Gastrocnemius medialis (tissue), 4 donors: ENCODE data around the gene PPM1G. TPM values are rescaled to one million over a fixed set of nuclear protein-coding genes. Genes with fewer than 3 reads are reported as not detected.

ENCODE experiments used
- ATAC-seq, 2 donors: fragments of 150-250 bp; one replicate each; pipeline ENCODE4 v1.9.1; 2016
- DNase-seq, 2 donors: peaks; one replicate each; pipeline ENCODE4 v3.0.0-alpha.2; 2019
- H3K27ac ChIP-seq, 4 donors: fragments of 200-600 bp; sonication (generic); 1 replicate in 1 of 4; 2 replicates in 3 of 4; pipeline ENCODE4 v1.5.1; 2016 to 2018; ENCODE audit warnings: mild to moderate bottlenecking in 2 of 4, moderate library complexity in 1 of 4
- H3K27me3 ChIP-seq, 3 donors: fragments of 200-600 bp; sonication (generic) in 2 of 3; 1 replicate in 1 of 3; 2 replicates in 2 of 3; pipeline versions ENCODE4 v1.5.1 to v1.6.0; 2016 to 2019; ENCODE audit warnings: mild to moderate bottlenecking in 1 of 3, moderate library complexity in 1 of 3
- H3K36me3 ChIP-seq, 2 donors: fragments of 200-600 bp; sonication (generic) in 1 of 2; one replicate each; pipeline ENCODE4 v1.5.1; 2017 to 2018
- H3K4me1 ChIP-seq, 2 donors: fragments of 200-600 bp; sonication (generic) in 1 of 2; one replicate each; pipeline ENCODE4 v1.5.1; 2016 to 2017; ENCODE audit warnings: mild to moderate bottlenecking in 2 of 2
- H3K4me3 ChIP-seq, 4 donors: fragments of 200-600 bp; sonication (generic) in 3 of 4; 1 replicate in 1 of 4; 2 replicates in 3 of 4; pipeline ENCODE4 v1.5.1; 2016 to 2019; ENCODE audit warnings: mild to moderate bottlenecking in 2 of 4
- H3K9me3 ChIP-seq, 3 donors: fragments of 200-600 bp; sonication (generic) in 2 of 3; 1 replicate in 1 of 3; 2 replicates in 2 of 3; pipeline ENCODE4 v1.5.1; 2016 to 2019
- POLR2A ChIP-seq, 2 donors: fragments of 450-650 bp; IDR thresholded peaks; one replicate each; pipeline ENCODE4 v1.6.1; 2017; ENCODE audit warnings: antibody characterized with exemption in 2 of 2, mild to moderate bottlenecking in 2 of 2, moderate library complexity in 2 of 2
- in situ Hi-C, 4 donors: fragments of 200-750 bp; cut with MboI; loops; one replicate each; pipeline versions ENCODE4 v1.15.0 to v1.8.0; 2017; ENCODE audit warnings: low sequenced_read_pairs in 4 of 4
- intact Hi-C: fragments of 100-400 bp; cut with DNase I; formaldehyde crosslinking; loops from one replicate; pipeline ENCODE4 v1.15.1; 2023; ENCODE audit warnings: low total_unique reads
- total RNA-seq, 4 donors: library from RNA; depleted of rRNA; stranded (reverse); fragments of >200 nt; gene quantifications; one replicate each; pipeline versions ENCODE4 v1.1.0 to v1.2.3, GENCODE V29; 2016
- TF ChIP-seq, protein P1 (sequence below), 5 experiments: fragments of 450-650 bp in 3 of 5; fragments of 200-600 bp in 2 of 5; sonication (generic) in 2 of 5; IDR thresholded peaks in 4 of 5; conservative IDR thresholded peaks in 1 of 5; 1 replicate in 4 of 5; 2 replicates in 1 of 5; pipeline ENCODE4 v1.5.1; 2016 to 2019; ENCODE audit warnings: antibody characterized with exemption in 5 of 5, mild to moderate bottlenecking in 3 of 5, moderate library complexity in 3 of 5

PPM1G gene
- total RNA-seq, 4 donors from 2014 or later: 47.2 to 111 (median 92.2) TPM

DNA sequence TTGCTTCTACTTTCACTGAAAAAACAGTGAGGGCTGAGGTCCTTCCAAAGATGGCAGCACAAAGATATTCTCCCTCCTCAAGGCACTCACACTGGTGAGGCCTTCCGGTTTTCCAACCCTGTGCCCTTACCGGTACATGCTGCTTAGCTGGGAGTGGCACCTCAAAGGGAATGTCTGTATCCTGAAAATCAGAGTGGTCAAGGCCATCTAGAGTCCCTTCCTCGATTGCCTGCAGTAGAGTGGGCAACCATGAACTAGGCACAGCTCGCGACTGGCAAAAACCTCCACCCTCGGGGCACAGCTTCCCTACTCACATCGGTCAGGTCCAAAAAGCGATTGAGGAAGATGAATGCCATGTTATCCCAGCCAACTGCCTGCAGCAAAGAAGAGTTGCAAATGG is 36.2 kb upstream of the PPM1G start:
- in situ Hi-C loops: no loop called here
- intact Hi-C loops: no loop called here
- Histone ChIP-seq H3K27ac (no peak overlapping the region), H3K4me3 (no peak overlapping the region), H3K4me1 (peaks cover 4 to 5% of the 10 kb centered on the region in 2 donors), H3K9me3 (no peaks in the 10 kb centered on the region), H3K36me3 (peaks cover 0 to 47% of the 10 kb centered on the region in 2 donors), H3K27me3 (no peaks in the 10 kb centered on the region)
- DNase-seq (no peak), ATAC-seq (no peak)
- no peak for TF ChIP-seq POLR2A (IDR thresholded peaks at IDR 0.05)
- TF ChIP-seq, protein P1, sequence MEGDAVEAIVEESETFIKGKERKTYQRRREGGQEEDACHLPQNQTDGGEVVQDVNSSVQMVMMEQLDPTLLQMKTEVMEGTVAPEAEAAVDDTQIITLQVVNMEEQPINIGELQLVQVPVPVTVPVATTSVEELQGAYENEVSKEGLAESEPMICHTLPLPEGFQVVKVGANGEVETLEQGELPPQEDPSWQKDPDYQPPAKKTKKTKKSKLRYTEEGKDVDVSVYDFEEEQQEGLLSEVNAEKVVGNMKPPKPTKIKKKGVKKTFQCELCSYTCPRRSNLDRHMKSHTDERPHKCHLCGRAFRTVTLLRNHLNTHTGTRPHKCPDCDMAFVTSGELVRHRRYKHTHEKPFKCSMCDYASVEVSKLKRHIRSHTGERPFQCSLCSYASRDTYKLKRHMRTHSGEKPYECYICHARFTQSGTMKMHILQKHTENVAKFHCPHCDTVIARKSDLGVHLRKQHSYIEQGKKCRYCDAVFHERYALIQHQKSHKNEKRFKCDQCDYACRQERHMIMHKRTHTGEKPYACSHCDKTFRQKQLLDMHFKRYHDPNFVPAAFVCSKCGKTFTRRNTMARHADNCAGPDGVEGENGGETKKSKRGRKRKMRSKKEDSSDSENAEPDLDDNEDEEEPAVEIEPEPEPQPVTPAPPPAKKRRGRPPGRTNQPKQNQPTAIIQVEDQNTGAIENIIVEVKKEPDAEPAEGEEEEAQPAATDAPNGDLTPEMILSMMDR (IDR thresholded peaks at IDR 0.05 in 4 of 5, conservative IDR thresholded peaks at IDR 0.05 in 1 of 5): no peak

DNA sequence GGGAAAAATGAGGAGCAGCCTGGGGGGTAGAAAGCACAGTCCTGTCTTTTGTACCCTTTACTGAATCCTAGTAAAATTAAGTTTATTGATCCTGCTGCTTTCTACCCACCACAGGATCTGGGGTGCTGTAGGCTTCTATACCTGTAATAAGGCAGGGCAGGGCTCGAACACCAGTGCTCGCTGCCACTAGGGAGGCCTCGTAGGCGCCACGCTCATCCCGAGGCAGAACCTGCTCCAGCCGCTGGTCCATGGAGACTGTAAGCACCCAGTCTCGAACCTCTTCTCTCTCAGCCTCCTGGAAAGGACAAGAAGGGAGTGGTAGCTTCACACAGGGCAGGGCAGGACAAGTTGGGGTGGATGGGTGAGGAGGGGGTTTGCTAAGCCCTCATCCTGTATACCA is 35.8 kb upstream of the PPM1G start:
- Histone ChIP-seq H3K27me3 (no peaks in the 10 kb centered on the region), H3K36me3 (peaks cover 0 to 50% of the 10 kb centered on the region in 2 donors), H3K27ac (no peak overlapping the region), H3K9me3 (no peaks in the 10 kb centered on the region), H3K4me1 (peaks cover 4 to 5% of the 10 kb centered on the region in 2 donors), H3K4me3 (no peak overlapping the region)
- intact Hi-C loops (no loop called here), in situ Hi-C loops (no loop called here)
- DNase-seq (no peak), ATAC-seq (no peak)
- TF ChIP-seq, protein P1 (IDR thresholded peaks at IDR 0.05 in 4 of 5, conservative IDR thresholded peaks at IDR 0.05 in 1 of 5): no peak
- TF ChIP-seq POLR2A (IDR thresholded peaks at IDR 0.05): no peak

DNA sequence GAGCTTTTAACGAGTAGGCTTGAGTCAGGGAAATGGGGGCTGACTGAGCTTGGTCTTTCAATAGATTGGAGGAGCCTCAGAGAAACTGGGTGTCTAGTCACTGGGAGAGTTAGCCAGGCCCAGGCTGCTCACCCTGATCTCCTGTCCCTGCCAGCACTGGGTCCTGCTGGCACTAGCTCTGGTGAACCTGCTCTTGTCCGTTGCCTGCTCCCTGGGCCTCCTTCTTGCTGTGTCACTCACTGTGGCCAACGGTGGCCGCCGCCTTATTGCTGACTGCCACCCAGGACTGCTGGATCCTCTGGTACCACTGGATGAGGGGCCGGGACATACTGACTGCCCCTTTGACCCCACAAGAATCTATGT is 33.5 kb upstream of the PPM1G start:
- in situ Hi-C loops (no loop called here), intact Hi-C loops (no loop called here)
- Histone ChIP-seq H3K27ac (peak overlapping the region; percentile 44 to 85 (median 64)), H3K4me1 (peaks cover 4 to 5% of the 10 kb centered on the region in 2 donors), H3K4me3 (no peak overlapping the region), H3K9me3 (no peaks in the 10 kb centered on the region), H3K27me3 (no peaks in the 10 kb centered on the region), H3K36me3 (peaks cover 0 to 50% of the 10 kb centered on the region in 2 donors)
- ATAC-seq (peak; percentile 64 to 84), DNase-seq (peak; percentile 9 to 75)
- no peak for TF ChIP-seq POLR2A (IDR thresholded peaks at IDR 0.05)
- TF ChIP-seq, protein P1 (IDR thresholded peaks at IDR 0.05 in 4 of 5, conservative IDR thresholded peaks at IDR 0.05 in 1 of 5): no peak

DNA sequence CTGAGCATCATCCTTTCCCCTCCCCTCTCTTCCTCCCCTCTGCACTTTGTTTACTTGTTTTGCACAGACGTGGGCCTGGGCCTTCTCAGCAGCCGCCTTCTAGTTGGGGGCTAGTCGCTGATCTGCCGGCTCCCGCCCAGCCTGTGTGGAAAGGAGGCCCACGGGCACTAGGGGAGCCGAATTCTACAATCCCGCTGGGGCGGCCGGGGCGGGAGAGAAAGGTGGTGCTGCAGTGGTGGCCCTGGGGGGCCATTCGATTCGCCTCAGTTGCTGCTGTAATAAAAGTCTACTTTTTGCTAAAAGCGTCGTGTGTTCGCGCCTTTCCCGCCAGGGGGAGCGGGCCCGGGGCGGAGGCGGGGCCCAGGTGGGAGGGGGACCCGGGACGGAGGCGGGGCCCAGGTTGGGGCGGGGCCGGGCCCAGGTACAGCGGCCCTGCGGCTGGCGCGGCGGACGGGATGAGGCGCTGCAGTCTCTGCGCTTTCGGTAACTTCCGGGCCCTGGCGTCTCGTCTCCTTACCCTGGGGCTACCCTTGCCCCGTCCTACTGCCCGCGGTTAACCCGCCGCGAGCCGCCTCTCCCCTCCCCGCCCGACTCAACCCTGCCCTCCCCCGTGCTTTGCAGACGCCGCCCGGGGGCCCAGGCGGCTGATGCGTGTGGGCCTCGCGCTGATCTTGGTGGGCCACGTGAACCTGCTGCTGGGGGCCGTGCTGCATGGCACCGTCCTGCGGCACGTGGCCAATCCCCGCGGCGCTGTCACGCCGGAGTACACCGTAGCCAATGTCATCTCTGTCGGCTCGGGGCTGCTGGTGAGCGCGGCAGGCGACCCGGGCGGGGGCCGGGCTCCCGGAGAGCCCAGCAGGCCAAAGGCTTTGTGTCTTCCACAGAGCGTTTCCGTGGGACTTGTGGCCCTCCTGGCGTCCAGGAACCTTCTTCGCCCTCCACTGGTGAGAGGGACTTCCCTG is 32.8 kb upstream of the PPM1G start, which contains the start of gene KRTCAP3:
Gene KRTCAP3 (plus strand): TSS at position 424 of the 962 bp plus-strand sequence. CDS start 32 bp downstream, at position 456.
- Histone ChIP-seq H3K4me1 (peaks cover 4 to 5% of the 10 kb centered on the region in 2 donors), H3K36me3 (peaks cover 0 to 50% of the 10 kb centered on the region in 2 donors), H3K27ac (peak within 1 kb of the TSS; percentile 44 to 85 (median 64)), H3K9me3 (no peaks in the 10 kb centered on the region), H3K4me3 (peak within 1 kb of the TSS in 2 of 4 donors; percentile 22 to 33), H3K27me3 (no peaks in the 10 kb centered on the region)
- in situ Hi-C loops (no loop called here), intact Hi-C loops (no loop called here)
- DNase-seq (no peak), ATAC-seq (peak; percentile 44 to 45)
- no peak for TF ChIP-seq POLR2A (IDR thresholded peaks at IDR 0.05)
- TF ChIP-seq, protein P1 (IDR thresholded peaks at IDR 0.05 in 4 of 5, conservative IDR thresholded peaks at IDR 0.05 in 1 of 5): no peak
